H1 (cell line): ENCODE measurements around the gene DNAH12. TPM values are rescaled to one million over a fixed set of nuclear protein-coding genes. Genes with fewer than 3 reads are reported as not detected.

Source experiments
- CTCF ChIA-PET: fragments of 300-600 bp; sonication (Branson Sonifier 250); formaldehyde crosslinking; loops from one replicate; lab custom pipeline; 2021; ENCODE audit not compliant: partially characterized antibody; lab: Charles Lee
- POLR2A ChIA-PET: fragments of 300-600 bp; sonication (Branson Sonifier 250); formaldehyde crosslinking; loops from one replicate; lab custom pipeline; 2021; ENCODE audit warnings: inconsistent platforms; ENCODE audit not compliant: partially characterized antibody; lab: Charles Lee
- DNase-seq, 2 experiments: peaks; one replicate each; pipeline versions ENCODE4 v3.0.0 to v3.0.0-alpha.2; 2010 to 2022; ENCODE audit warnings: low spot score in 2 of 2, low read depth in 1 of 2, mixed read lengths in 1 of 2
- FAIRE-seq: peaks from 2 replicates; lab custom pipeline; 2011; peaks lifted over from hg19 to GRCh38; lab: Jason Lieb, UNC
- H2AFZ ChIP-seq: 2 replicates; pipeline ENCODE4 v1.8.1; 2012; ENCODE audit warnings: low read length, inconsistent platforms
- H2AK5ac ChIP-seq: 2 replicates; pipeline ENCODE4 v1.6.1; 2013; ENCODE audit warnings: low read depth, low read length
- H2BK120ac ChIP-seq: replicated peaks from 2 replicates; pipeline ENCODE3; 2013; ENCODE audit warnings: low read depth, low read length, inconsistent platforms
- H2BK12ac ChIP-seq: 2 replicates; pipeline ENCODE4 v1.6.1; 2013; ENCODE audit warnings: low read depth, low read length
- H2BK15ac ChIP-seq: 2 replicates; pipeline ENCODE4 v1.6.1; 2013; ENCODE audit warnings: low read length
- H2BK20ac ChIP-seq: 2 replicates; pipeline ENCODE4 v1.6.1; 2013; ENCODE audit warnings: low read length
- H2BK5ac ChIP-seq: 2 replicates; pipeline ENCODE4 v1.6.1; 2013; ENCODE audit warnings: low read depth, low read length
- H3K14ac ChIP-seq: 2 replicates; pipeline ENCODE4 v1.6.1; 2013; ENCODE audit warnings: inconsistent platforms; ENCODE audit not compliant: insufficient read length
- H3K18ac ChIP-seq: 2 replicates; pipeline ENCODE4 v1.6.1; 2013; ENCODE audit warnings: low read length; ENCODE audit errors: extremely low read depth
- H3K23ac ChIP-seq: 2 replicates; pipeline ENCODE4 v1.6.1; 2013; ENCODE audit warnings: inconsistent platforms; ENCODE audit not compliant: insufficient read length
- H3K23me2 ChIP-seq: 2 replicates; pipeline ENCODE4 v1.6.1; 2013; ENCODE audit warnings: low read depth, low read length
- H3K27ac ChIP-seq: 2 replicates; pipeline ENCODE4 v1.6.1; 2011; ENCODE audit warnings: low read depth, low read length, inconsistent platforms
- H3K27me3 ChIP-seq, 4 experiments: replicated peaks in 1 of 4; 1 replicate in 1 of 4; 2 replicates in 3 of 4; pipeline versions ENCODE4 v1.6.1 to v1.8.1; 2011 to 2013; ENCODE audit warnings: low read length in 3 of 4, mild to moderate bottlenecking in 3 of 4, inconsistent platforms in 2 of 4, mixed read lengths in 2 of 4, moderate library complexity in 1 of 4; ENCODE audit not compliant: control insufficient read depth in 3 of 4, insufficient read depth in 3 of 4; ENCODE audit errors: extremely low read depth in 1 of 4
- H3K36me3 ChIP-seq, 4 experiments: 2 replicates each; pipeline versions ENCODE4 v1.6.1 to v1.8.1; 2011 to 2013; ENCODE audit warnings: mild to moderate bottlenecking in 4 of 4, low read length in 3 of 4, moderate library complexity in 2 of 4, control low read depth in 1 of 4, inconsistent platforms in 1 of 4; ENCODE audit not compliant: insufficient read depth in 4 of 4, control insufficient read depth in 2 of 4
- H3K4ac ChIP-seq: replicated peaks from 2 replicates; pipeline ENCODE3; 2013; ENCODE audit warnings: low read length, low read depth, mixed read lengths, inconsistent platforms; ENCODE audit not compliant: insufficient read length
- H3K4me1 ChIP-seq, 4 experiments: replicated peaks in 1 of 4; 1 replicate in 1 of 4; 2 replicates in 3 of 4; pipeline versions ENCODE4 v1.6.1 to v1.8.1; 2011 to 2013; ENCODE audit warnings: low read length in 3 of 4, inconsistent platforms in 2 of 4, mixed read lengths in 1 of 4; ENCODE audit not compliant: insufficient read depth in 4 of 4, control insufficient read depth in 3 of 4
- H3K4me2 ChIP-seq, 2 experiments: 2 replicates each; pipeline versions ENCODE4 v1.6.1 to v1.8.1; 2011 to 2013; ENCODE audit warnings: low read depth in 2 of 2, low read length in 2 of 2, control low read depth in 1 of 2, inconsistent platforms in 1 of 2, mild to moderate bottlenecking in 1 of 2; ENCODE audit not compliant: insufficient read depth in 1 of 2
- H3K4me3 ChIP-seq, 4 experiments: fragments of 200-600, 300-600 bp in 1 of 4; sonication (generic), shearing (Covaris generic), sonication (Bioruptor Twin) in 1 of 4; 2 replicates each; pipeline versions ENCODE4 v1.5.1 to v1.8.1; 2011 to 2016; ENCODE audit warnings: low read length in 4 of 4, low read depth in 3 of 4, control low read depth in 2 of 4, inconsistent platforms in 2 of 4, mild to moderate bottlenecking in 2 of 4, mixed read lengths in 1 of 4, moderate library complexity in 1 of 4; ENCODE audit not compliant: insufficient read depth in 2 of 4; ENCODE audit errors: extremely low read depth in 1 of 4
- H3K56ac ChIP-seq: replicated peaks from 2 replicates; pipeline ENCODE3; 2013; ENCODE audit warnings: low read depth, mild to moderate bottlenecking, mixed read lengths, low read length, inconsistent platforms; ENCODE audit not compliant: insufficient read length
- H3K79me1 ChIP-seq: 2 replicates; pipeline ENCODE4 v1.6.1; 2013; ENCODE audit warnings: low read depth, low read length, control low read depth
- H3K79me2 ChIP-seq, 2 experiments: 2 replicates each; pipeline versions ENCODE4 v1.6.1 to v1.8.1; 2012 to 2013; ENCODE audit warnings: low read length in 2 of 2, mild to moderate bottlenecking in 2 of 2, inconsistent platforms in 1 of 2; ENCODE audit not compliant: insufficient read depth in 2 of 2, control insufficient read depth in 1 of 2
- H3K9ac ChIP-seq, 4 experiments: replicated peaks in 1 of 4; 1 replicate in 1 of 4; 2 replicates in 3 of 4; pipeline versions ENCODE4 v1.6.1 to v1.8.1; 2011 to 2013; ENCODE audit warnings: low read depth in 3 of 4, low read length in 3 of 4, control low read depth in 2 of 4, mild to moderate bottlenecking in 2 of 4, moderate library complexity in 2 of 4, inconsistent platforms in 1 of 4; ENCODE audit errors: extremely low read depth in 1 of 4
- H3K9me3 ChIP-seq, 2 experiments: 2 replicates each; pipeline versions ENCODE4 v1.6.1 to v1.8.1; 2012 to 2013; ENCODE audit warnings: mild to moderate bottlenecking in 2 of 2, moderate library complexity in 2 of 2, control low read depth in 1 of 2, inconsistent platforms in 1 of 2, low read depth in 1 of 2, low read length in 1 of 2, mixed read lengths in 1 of 2; ENCODE audit not compliant: insufficient read depth in 2 of 2
- H4K20me1 ChIP-seq, 2 experiments: replicated peaks in 1 of 2; 2 replicates each; pipeline versions ENCODE3 to v1.8.1; 2011 to 2013; ENCODE audit warnings: inconsistent platforms in 2 of 2, low read length in 2 of 2, mild to moderate bottlenecking in 1 of 2; ENCODE audit not compliant: insufficient read depth in 2 of 2, control insufficient read depth in 1 of 2
- H4K5ac ChIP-seq: 2 replicates; pipeline ENCODE4 v1.6.1; 2013; ENCODE audit warnings: low read length, low read depth, mixed read lengths, inconsistent platforms; ENCODE audit not compliant: insufficient read length
- H4K8ac ChIP-seq: 2 replicates; pipeline ENCODE4 v1.8.0; 2013; ENCODE audit warnings: mild to moderate bottlenecking, moderate library complexity, low read length, inconsistent platforms; ENCODE audit not compliant: insufficient read depth; ENCODE audit errors: extremely low read depth
- H4K91ac ChIP-seq: replicated peaks from 2 replicates; pipeline ENCODE3; 2013; ENCODE audit warnings: low read length, mixed read lengths, inconsistent platforms; ENCODE audit not compliant: insufficient read length
- CBX8 ChIP-seq: fragments of 300-800, 300-1000 bp; sonication (generic); IDR thresholded peaks from 2 replicates; pipeline ENCODE4 v1.7.1; 2016; ENCODE audit warnings: low read depth, low read length, borderline replicate concordance
- POLR2A ChIP-seq, 2 experiments: IDR thresholded peaks; 1 replicate in 1 of 2; 2 replicates in 1 of 2; pipeline ENCODE4 v1.6.1; 2011; ENCODE audit warnings: low read depth in 2 of 2, low read length in 2 of 2, mild to moderate bottlenecking in 2 of 2; ENCODE audit errors: control extremely low read depth in 1 of 2
- POLR2AphosphoS5 ChIP-seq: IDR thresholded peaks from 2 replicates; pipeline ENCODE4 v1.6.1; 2011; ENCODE audit warnings: low read depth, low read length
- SAP30 ChIP-seq: fragments of 300-600 bp; sonication (generic); IDR thresholded peaks from 2 replicates; pipeline ENCODE4 v1.7.1; 2012; ENCODE audit warnings: low read length, moderate library complexity, mild to moderate bottlenecking, inconsistent platforms; ENCODE audit not compliant: insufficient read depth, insufficient replicate concordance
- WGBS, 2 experiments: shearing (Covaris generic) in 1 of 2; methylation state at CpG; one replicate each; pipeline versions ENCODE4 v1.1.6 to v1.1.7; 2013 to 2015; ENCODE audit warnings: low lambda C conversion rate in 2 of 2, mixed read lengths in 2 of 2, inconsistent platforms in 1 of 2, low coverage in 1 of 2, missing lambda C conversion rate in 1 of 2; ENCODE audit not compliant: insufficient replicate concordance in 2 of 2, insufficient coverage in 1 of 2, insufficient read length in 1 of 2; ENCODE audit errors: extremely low coverage in 1 of 2, missing lambda C conversion rate in 1 of 2; 5-methylcytosine and 5-hydroxymethylcytosine counted together
- polyA plus RNA-seq, 7 experiments: library from polyadenylated mRNA; depleted of rRNA in 3 of 7; stranded (reverse) in 5 of 7; unstranded in 2 of 7; fragments of >200 nt in 5 of 7; fragments of 200-250 nt in 2 of 7; gene quantifications; 1 replicate in 5 of 7; 2 replicates in 1 of 7; 4 replicates in 1 of 7; pipeline versions ENCODE4 v1.2.1 to v1.2.3, GENCODE V29; 2011 to 2013; ENCODE audit warnings: missing spikeins in 2 of 7, mixed read lengths in 2 of 7
- total RNA-seq: library from RNA; stranded (reverse); fragmentation: NEBNext Ultra II Directional; extraction: Animal tissue kit (Norgen Biotek cat#: 25700); gene quantifications from 2 replicates; pipeline ENCODE4 v1.2.1, GENCODE V29; 2021

The DNAH12 gene
- total and polyA plus RNA-seq, 2 of the 8 experiments (the other 6 are each of a cell fraction or from before 2014, with no cell fraction given) = not detected

- H4K20me1 ChIP-seq = peaks cover 14% of the 10 kb centered on the region in 2 experiments
- no peaks in the 10 kb centered on the region for H3K27me3 ChIP-seq
- no peak overlapping the region for H2AK5ac ChIP-seq
- H3K4me1 ChIP-seq = no peaks in the 10 kb centered on the region; a peak in 1 of 7 replicates
- peaks cover 57 to 91% of the 10 kb centered on the region in 2 experiments for H3K79me2 ChIP-seq
- H4K91ac ChIP-seq = no peak overlapping the region
- peaks cover 2% of the 10 kb centered on the region; the same call in 1 of the 2 replicates for H3K79me1 ChIP-seq
- no peak for DNase-seq
- H3K27ac ChIP-seq = no peak overlapping the region
- no peak overlapping the region for H2BK5ac ChIP-seq
- FAIRE-seq = no peak
- ChIA-PET POLR2A (interaction anchor here (1.0 to 2.6 kb wide), 3 partner anchors 11 to 42 kb away, joined by 3 to 8 read pairs (median 4); no protein-coding TSS in a partner anchor), CTCF (interaction anchor here (0.6 to 1.1 kb wide), 2 partner anchors 259 to 575 kb away, joined by 3 to 4 read pairs; no protein-coding TSS in a partner anchor)
- no peak overlapping the region for H2BK120ac ChIP-seq
- no peak overlapping the region for H2BK20ac ChIP-seq
- H3K9me3 ChIP-seq = no peaks in the 10 kb centered on the region
- H3K56ac ChIP-seq = no peak overlapping the region
- H3K9ac ChIP-seq = no peak overlapping the region; a peak in 1 of 7 replicates
- H3K4ac ChIP-seq = no peak overlapping the region
- H3K4me3 ChIP-seq = no peak overlapping the region
- no peaks in the 10 kb centered on the region; a peak in 1 of 8 replicates for H3K36me3 ChIP-seq
- 74% methylated on average over 6 of the region's 6 CpGs; no CpG with 5 or more reads in 1 of the 2 experiments for WGBS, 2 experiments
- H4K8ac ChIP-seq = no peak overlapping the region
- no peak overlapping the region for H2BK12ac ChIP-seq
- H2BK15ac ChIP-seq = no peak overlapping the region
- no peak overlapping the region for H2AFZ ChIP-seq
- H3K14ac ChIP-seq = no peak overlapping the region
- no peak overlapping the region for H3K4me2 ChIP-seq
- no peak overlapping the region for H3K23ac ChIP-seq
- peaks cover 2% of the 10 kb centered on the region; the same call in 1 of the 2 replicates for H3K23me2 ChIP-seq
- TF ChIP-seq POLR2A (IDR thresholded peaks at IDR 0.05; ENCODE audit: control extremely low read depth in 1 of 2, low read depth in 2 of 2, low read length in 2 of 2) (0 out of 3 replicates have a peak, but pooled peaks of 1 of the 2 experiments have one; percentile 23), POLR2AphosphoS5 (peak; percentile 36; the same call in 1 of the 2 replicates), CBX8 (no peak), SAP30 (no peak)
- H4K5ac ChIP-seq = no peak overlapping the region
- no peak overlapping the region for H3K18ac ChIP-seq
These were observed 48.2 kb upstream of the DNAH12 start for GRCh38 chr3:57592306-57592705.
